ENCODE data around the gene METTL1. TPM values are rescaled to one million over a fixed set of nuclear protein-coding genes. Genes with fewer than 3 reads are reported as not detected.
"Not testable (repeated sequence)": the region's sequence is repeated elsewhere in the genome, so short reads cannot be mapped to it uniquely, and the experiment has no call there.

The METTL1 gene
- polyA plus RNA-seq, 4 donors: 29.0 to 33.4 (median 29.9) TPM

DNA sequence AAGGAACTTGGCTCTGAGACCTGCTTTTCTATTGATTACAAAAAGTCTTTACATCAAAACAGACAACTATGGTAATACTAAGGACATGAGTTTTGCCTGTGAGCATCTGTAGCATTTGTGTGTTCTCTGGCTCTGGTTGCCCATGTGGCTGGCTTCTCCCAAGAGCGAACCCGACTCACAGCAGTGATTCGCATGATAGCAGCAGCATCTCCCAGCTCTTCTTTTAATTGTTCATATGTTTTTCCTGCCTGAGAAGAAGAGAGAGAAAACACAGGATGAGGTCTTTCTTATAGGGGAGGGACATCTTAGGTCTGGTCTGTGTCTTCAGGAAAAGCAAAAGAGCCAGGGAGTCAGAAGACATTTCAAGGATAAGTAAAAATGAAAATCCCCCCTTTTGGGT, 29.1 kb upstream of the METTL1 start:
- DNase-seq (ENCODE audit: low read depth in 4 of 4, low spot score in 3 of 4): no peak

GRCh38 chr12:57797933-57798332, 26.0 kb upstream of the METTL1 start:
- no peak for DNase-seq (ENCODE audit: low read depth in 4 of 4, low spot score in 3 of 4)

GRCh38 chr12:57796996-57797395, 25.1 kb upstream of the METTL1 start:
- DNase-seq (ENCODE audit: low read depth in 4 of 4, low spot score in 3 of 4): no peak

- no peak for DNase-seq (ENCODE audit: low read depth in 4 of 4, low spot score in 3 of 4)
Observed at GRCh38 chr12:57795354-57795753, 23.4 kb upstream of the METTL1 start.

DNA sequence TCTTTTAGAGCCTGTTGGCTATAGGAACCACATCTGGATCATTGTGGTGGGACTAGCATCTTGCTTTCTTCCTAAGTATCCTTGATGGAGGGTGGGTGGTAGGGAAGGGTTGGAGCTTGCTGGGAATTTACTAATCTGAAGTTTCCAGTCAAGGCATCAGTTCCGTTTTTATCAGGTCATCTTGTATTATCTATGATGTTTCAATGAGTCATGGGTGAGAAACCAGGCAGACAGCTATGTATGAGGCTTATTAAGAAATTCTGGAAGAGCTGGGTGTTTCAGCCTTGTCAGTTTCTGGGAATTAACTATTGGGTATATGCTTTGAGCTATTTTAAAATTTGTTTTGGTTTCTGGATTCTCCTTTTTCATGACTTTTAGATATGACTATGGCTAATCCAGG, 22.0 kb upstream of the METTL1 start:
- DNase-seq (ENCODE audit: low read depth in 4 of 4, low spot score in 3 of 4): no peak

- no peak for DNase-seq (ENCODE audit: low read depth in 4 of 4, low spot score in 3 of 4)
Observed at GRCh38 chr12:57783861-57784260, 12.0 kb upstream of the METTL1 start.

DNA sequence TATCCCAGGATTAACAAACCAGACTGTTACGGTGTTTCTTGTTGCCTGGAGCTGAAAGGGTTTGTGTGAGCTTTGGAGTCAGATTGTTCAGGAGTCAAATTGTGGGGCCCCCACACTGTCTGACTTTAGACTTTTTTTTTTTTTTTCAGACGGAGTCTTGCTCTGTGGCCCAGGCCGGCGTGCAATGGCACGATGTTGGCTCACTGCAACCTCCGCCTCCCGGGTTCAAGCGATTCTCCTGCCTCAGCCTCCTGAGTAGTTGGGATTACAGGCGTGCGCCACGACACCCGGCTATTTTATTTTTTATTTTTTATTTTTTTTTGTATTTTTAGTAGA, 11.5 kb upstream of the METTL1 start:
- DNase-seq (ENCODE audit: low read depth in 4 of 4, low spot score in 3 of 4): no peak

- DNase-seq (ENCODE audit: low read depth in 4 of 4, low spot score in 3 of 4): peak; percentile 91 to 96 (median 93)
Observed at GRCh38 chr12:57782608-57783465, 10.9 kb upstream of the METTL1 start, which contains the start of gene TSFM. Gene TSFM, plus strand, starts transcription at chr12:57782787. Its CDS starts 15 bp downstream, at chr12:57782802.

- DNase-seq (ENCODE audit: low read depth in 4 of 4, low spot score in 3 of 4): no peak
Observed at GRCh38 chr12:57782243-57782607, 10.3 kb upstream of the METTL1 start.

- DNase-seq (ENCODE audit: low read depth in 4 of 4, low spot score in 3 of 4): no peak
Observed at GRCh38 chr12:57781801-57782200, 9.9 kb upstream of the METTL1 start.

GRCh38 chr12:57781244-57781643, 9.3 kb upstream of the METTL1 start:
- DNase-seq (ENCODE audit: low read depth in 4 of 4, low spot score in 3 of 4): no peak

- DNase-seq (ENCODE audit: low read depth in 4 of 4, low spot score in 3 of 4): no peak
Observed at GRCh38 chr12:57780284-57780897, 8.5 kb upstream of the METTL1 start.

GRCh38 chr12:57779736-57780135, 7.8 kb upstream of the METTL1 start:
- DNase-seq (ENCODE audit: low read depth in 4 of 4, low spot score in 3 of 4): no peak

DNA sequence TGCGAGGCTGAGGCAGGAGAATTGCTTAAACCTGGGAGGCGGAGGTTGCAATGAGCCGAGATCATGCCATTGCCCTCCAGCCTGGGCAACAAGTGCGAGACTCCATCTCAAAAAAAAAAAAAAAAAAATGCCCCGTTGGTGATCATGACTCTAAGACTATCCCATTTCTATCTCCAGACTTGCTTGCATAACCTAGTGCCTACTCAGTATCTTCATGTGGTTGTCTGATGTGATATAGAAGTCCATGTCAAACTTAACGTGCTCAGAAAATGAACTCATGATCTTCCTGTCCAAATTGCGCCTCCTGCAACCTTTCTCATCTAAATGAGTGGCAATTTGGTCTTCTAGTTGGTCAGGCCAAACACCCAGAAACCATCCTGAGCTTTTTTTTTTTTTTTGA, 6.0 kb upstream of the METTL1 start:
- DNase-seq (ENCODE audit: low read depth in 4 of 4, low spot score in 3 of 4): no peak

GRCh38 chr12:57777367-57777766, 5.5 kb upstream of the METTL1 start:
- DNase-seq (ENCODE audit: low read depth in 4 of 4, low spot score in 3 of 4): no peak

DNA sequence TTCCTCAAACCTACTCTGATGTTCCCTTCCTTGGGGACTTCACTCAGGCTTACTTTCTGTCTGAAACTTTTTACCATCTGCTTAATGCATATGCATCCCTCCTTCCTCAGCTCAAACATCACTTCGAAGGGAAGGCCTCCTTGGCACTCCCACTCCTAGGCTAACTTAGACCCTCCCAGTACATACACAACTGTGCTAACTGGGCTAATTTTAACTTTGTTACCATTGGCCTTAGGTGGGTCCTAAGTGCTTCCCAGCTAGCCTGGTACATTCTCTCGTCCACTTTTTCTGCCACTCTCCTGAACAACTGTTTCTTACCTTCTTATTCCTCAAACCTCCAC, 4.3 kb upstream of the METTL1 start:
- no peak for DNase-seq (ENCODE audit: low read depth in 4 of 4, low spot score in 3 of 4)

- no peak for DNase-seq (ENCODE audit: low read depth in 4 of 4, low spot score in 3 of 4)
Observed at GRCh38 chr12:57775563-57776246, 3.8 kb upstream of the METTL1 start.

- no peak for DNase-seq (ENCODE audit: low read depth in 4 of 4, low spot score in 3 of 4)
Observed at GRCh38 chr12:57775044-57775443, 3.1 kb upstream of the METTL1 start.

- DNase-seq (ENCODE audit: low read depth in 4 of 4, low spot score in 3 of 4): not testable (repeated sequence)
Observed at GRCh38 chr12:57774634-57775033, 2.7 kb upstream of the METTL1 start.

GRCh38 chr12:57772429-57773322, 771 bp upstream of the METTL1 start, which contains the start of gene EEF1AKMT3:
Gene EEF1AKMT3, plus strand, starts transcription at chr12:57772614. Its CDS starts 111 bp downstream, at chr12:57772725.
- DNase-seq (ENCODE audit: low read depth in 4 of 4, low spot score in 3 of 4): no peak
